NCI-H446 treated with DMSO at 0.1 percent for 48 hours (cell line): Measurements from ENCODE around the gene MCHR2.

Experiments used
- DNase-seq: peaks from one replicate; lab custom pipeline; 2025; lab: John Stamatoyannopoulos, UW

The MCHR2 gene

GRCh38 chr6:99905209-99906106, 88.6 kb downstream of the MCHR2 start:
- DNase-seq = peak; percentile 15

- no peak for DNase-seq
Measured at GRCh38 chr6:99901596-99902384, 92.2 kb downstream of the MCHR2 start.

GRCh38 chr6:99894815-99895214, 99.2 kb downstream of the MCHR2 start:
- DNase-seq = no peak

- no peak for DNase-seq
Measured at GRCh38 chr6:99887066-99887465, 107.0 kb downstream of the MCHR2 start.

- no peak for DNase-seq
Measured at GRCh38 chr6:99885051-99885450, 109.0 kb downstream of the MCHR2 start.

GRCh38 chr6:99882128-99882702, 111.8 kb downstream of the MCHR2 start:
- no peak for DNase-seq

GRCh38 chr6:99879431-99879830, 114.6 kb downstream of the MCHR2 start:
- no peak for DNase-seq

- no peak for DNase-seq
Measured at GRCh38 chr6:99875068-99875467, 119.0 kb downstream of the MCHR2 start.

GRCh38 chr6:99873084-99873483, 120.9 kb downstream of the MCHR2 start:
- DNase-seq = no peak

- no peak for DNase-seq
Measured at GRCh38 chr6:99871641-99872040, 122.4 kb downstream of the MCHR2 start.
